ENCODE data around the gene TMEM147.

TMEM147 gene

GRCh38 chr19:35519291-35519690 is 26.1 kb upstream of the TMEM147 start:
- no peak overlapping the region for H3K27ac ChIP-seq (ENCODE audit: low read depth, low read length)
- WGBS (ENCODE audit: extremely low coverage, insufficient coverage, insufficient read length): no CpG with 5 or more reads among the region's 7 CpGs
- no peak overlapping the region for H3K23ac ChIP-seq (ENCODE audit: low read length)

DNA sequence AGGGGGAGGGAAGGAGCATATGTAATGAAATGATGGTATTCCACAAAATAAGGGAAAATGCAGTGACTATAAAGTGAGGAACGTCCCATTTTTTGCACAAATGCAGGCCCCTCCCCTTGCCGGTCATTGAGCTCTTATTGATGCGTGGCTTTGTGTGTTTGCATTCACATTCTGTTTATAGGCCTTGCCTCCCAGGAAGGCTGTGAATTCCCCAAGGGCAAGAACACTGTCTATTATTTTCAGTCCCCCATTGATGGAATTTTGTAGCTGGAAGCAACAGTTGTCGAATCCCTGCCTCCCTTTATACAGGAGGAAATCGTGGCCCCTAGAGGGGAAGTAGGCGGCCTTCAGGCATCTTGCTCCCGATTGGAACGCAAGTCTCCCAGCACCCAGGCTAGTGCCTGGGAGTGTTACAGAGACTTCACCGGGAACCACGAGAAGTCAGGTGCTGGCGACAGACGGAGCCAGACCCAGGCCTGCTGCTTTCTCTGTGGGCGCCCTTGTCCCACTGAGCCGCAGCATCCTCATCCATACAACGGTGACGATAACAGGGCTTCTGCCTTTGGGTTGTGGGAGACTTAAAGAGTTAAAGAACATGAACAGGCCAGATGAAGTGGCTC is 24.2 kb upstream of the TMEM147 start:
- H4K8ac ChIP-seq (ENCODE audit: low read depth, low read length): no peak overlapping the region
- H3K4me1 ChIP-seq (ENCODE audit: control insufficient read depth in 1 of 2, insufficient read depth in 2 of 2, low read length in 2 of 2): no peaks in the 10 kb centered on the region
- no CpG with 5 or more reads among the region's 16 CpGs for WGBS (ENCODE audit: extremely low coverage, insufficient coverage, insufficient read length)
- no peak overlapping the region for H2BK12ac ChIP-seq (ENCODE audit: low read length)
- H3K79me1 ChIP-seq (ENCODE audit: low read length): no peaks in the 10 kb centered on the region
- no peaks in the 10 kb centered on the region for H3K27me3 ChIP-seq (ENCODE audit: insufficient read depth, low read length)
- H2BK5ac ChIP-seq (ENCODE audit: low read depth, low read length, poor library complexity): no peak overlapping the region
- H3K9me3 ChIP-seq (ENCODE audit: insufficient read depth, low read depth, low read length): no peaks in the 10 kb centered on the region
- H3K79me2 ChIP-seq (ENCODE audit: control insufficient read depth, insufficient read depth, low read length, poor library complexity): no peaks in the 10 kb centered on the region
- H2BK120ac ChIP-seq (ENCODE audit: insufficient read depth, low read length, poor library complexity): no peak overlapping the region
- no peak overlapping the region for H3K4me3 ChIP-seq (ENCODE audit: low read depth, low read length)
- no peak overlapping the region for H2AK5ac ChIP-seq (ENCODE audit: low read length)
- no peak overlapping the region for H3K18ac ChIP-seq (ENCODE audit: low read length)
- H3K36me3 ChIP-seq (ENCODE audit: control insufficient read depth in 1 of 2, insufficient read depth in 2 of 2, low read length in 2 of 2): no peaks in the 10 kb centered on the region
- no peak overlapping the region for H3K4ac ChIP-seq (ENCODE audit: low read depth, low read length)
- H3K4me2 ChIP-seq (ENCODE audit: low read length): no peak overlapping the region
- no peak overlapping the region for H3K23ac ChIP-seq (ENCODE audit: low read length)
- DNase-seq: no peak
- no peak overlapping the region for H4K12ac ChIP-seq (ENCODE audit: low read depth, low read length)
- H4K91ac ChIP-seq (ENCODE audit: low read depth, low read length): no peak overlapping the region
- H2AFZ ChIP-seq (ENCODE audit: insufficient read depth, low read length, poor library complexity): no peak overlapping the region
- H3K27ac ChIP-seq (ENCODE audit: low read depth, low read length): no peak overlapping the region
- H3K14ac ChIP-seq (ENCODE audit: low read length): no peak overlapping the region
- no peak overlapping the region for H3K9ac ChIP-seq (ENCODE audit: low read length)

More at GRCh38 chr19:35519291-35519690, 26.1 kb upstream of the TMEM147 start:
- Histone ChIP-seq H2BK5ac (ENCODE audit: low read depth, low read length, poor library complexity) (no peak overlapping the region), H3K79me2 (ENCODE audit: control insufficient read depth, insufficient read depth, low read length, poor library complexity) (no peaks in the 10 kb centered on the region), H4K91ac (ENCODE audit: low read depth, low read length) (no peak overlapping the region), H3K9me3 (ENCODE audit: insufficient read depth, low read depth, low read length) (no peaks in the 10 kb centered on the region), H3K36me3 (ENCODE audit: control insufficient read depth in 1 of 2, insufficient read depth in 2 of 2, low read length in 2 of 2) (no peaks in the 10 kb centered on the region), H4K12ac (ENCODE audit: low read depth, low read length) (no peak overlapping the region), H2AFZ (ENCODE audit: insufficient read depth, low read length, poor library complexity) (no peak overlapping the region), H3K4ac (ENCODE audit: low read depth, low read length) (no peak overlapping the region), H3K4me2 (ENCODE audit: low read length) (no peak overlapping the region), H3K14ac (ENCODE audit: low read length) (no peak overlapping the region), H3K27me3 (ENCODE audit: insufficient read depth, low read length) (no peaks in the 10 kb centered on the region), H2BK120ac (ENCODE audit: insufficient read depth, low read length, poor library complexity) (no peak overlapping the region), H4K8ac (ENCODE audit: low read depth, low read length) (no peak overlapping the region), H3K18ac (ENCODE audit: low read length) (no peak overlapping the region), H3K4me3 (ENCODE audit: low read depth, low read length) (no peak overlapping the region), H3K9ac (ENCODE audit: low read length) (no peak overlapping the region), H2BK12ac (ENCODE audit: low read length) (no peak overlapping the region), H2AK5ac (ENCODE audit: low read length) (no peak overlapping the region), H3K79me1 (ENCODE audit: low read length) (no peaks in the 10 kb centered on the region), H3K4me1 (ENCODE audit: control insufficient read depth in 1 of 2, insufficient read depth in 2 of 2, low read length in 2 of 2) (no peaks in the 10 kb centered on the region)
- DNase-seq: no peak

DNA sequence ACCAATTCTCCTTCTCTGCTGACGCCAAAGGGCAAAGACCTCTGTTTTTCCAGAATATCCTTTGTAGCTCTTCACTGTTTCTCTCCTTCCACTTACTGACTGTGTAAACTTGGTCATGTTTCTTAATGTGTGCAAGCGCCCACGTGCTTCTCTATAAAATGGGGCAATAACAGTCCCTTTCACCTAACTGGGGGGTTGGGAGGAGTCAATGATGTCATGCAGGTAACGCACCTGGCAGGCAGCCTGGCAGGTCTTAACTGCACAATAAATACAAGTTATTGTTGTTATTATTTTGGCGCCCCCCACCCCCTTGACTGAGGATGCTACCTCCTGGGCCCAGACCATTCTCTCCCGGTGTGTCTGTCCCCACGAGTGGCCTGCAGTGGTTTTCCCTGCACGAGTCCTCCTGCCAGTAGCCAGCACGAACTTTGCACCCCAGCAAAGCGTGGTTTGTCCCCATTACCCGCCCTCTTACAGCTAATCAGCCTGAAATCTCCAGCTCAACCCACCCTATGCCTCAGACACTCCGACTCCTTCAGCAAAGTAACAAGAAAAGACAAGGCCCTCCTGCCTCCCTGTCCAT is 22.6 kb upstream of the TMEM147 start:
- H4K91ac ChIP-seq (ENCODE audit: low read depth, low read length): no peak overlapping the region
- no peaks in the 10 kb centered on the region for H3K79me1 ChIP-seq (ENCODE audit: low read length)
- H2AFZ ChIP-seq (ENCODE audit: insufficient read depth, low read length, poor library complexity): no peak overlapping the region
- H2BK120ac ChIP-seq (ENCODE audit: insufficient read depth, low read length, poor library complexity): no peak overlapping the region
- H3K4me2 ChIP-seq (ENCODE audit: low read length): no peak overlapping the region
- H3K4me3 ChIP-seq (ENCODE audit: low read depth, low read length): no peak overlapping the region
- H2BK5ac ChIP-seq (ENCODE audit: low read depth, low read length, poor library complexity): no peak overlapping the region
- no peak overlapping the region for H3K27ac ChIP-seq (ENCODE audit: low read depth, low read length)
- H3K9me3 ChIP-seq (ENCODE audit: insufficient read depth, low read depth, low read length): no peaks in the 10 kb centered on the region
- no peak overlapping the region for H2AK5ac ChIP-seq (ENCODE audit: low read length)
- no peak overlapping the region for H2BK12ac ChIP-seq (ENCODE audit: low read length)
- no peak for DNase-seq
- WGBS (ENCODE audit: extremely low coverage, insufficient coverage, insufficient read length): no CpG with 5 or more reads among the region's 12 CpGs
- H3K14ac ChIP-seq (ENCODE audit: low read length): no peak overlapping the region
- no peak overlapping the region for H3K18ac ChIP-seq (ENCODE audit: low read length)
- no peak overlapping the region for H4K8ac ChIP-seq (ENCODE audit: low read depth, low read length)
- H3K79me2 ChIP-seq (ENCODE audit: control insufficient read depth, insufficient read depth, low read length, poor library complexity): no peaks in the 10 kb centered on the region
- H4K12ac ChIP-seq (ENCODE audit: low read depth, low read length): no peak overlapping the region
- H3K9ac ChIP-seq (ENCODE audit: low read length): no peak overlapping the region
- no peaks in the 10 kb centered on the region for H3K4me1 ChIP-seq (ENCODE audit: control insufficient read depth in 1 of 2, insufficient read depth in 2 of 2, low read length in 2 of 2)
- no peak overlapping the region for H3K4ac ChIP-seq (ENCODE audit: low read depth, low read length)
- H3K27me3 ChIP-seq (ENCODE audit: insufficient read depth, low read length): no peaks in the 10 kb centered on the region
- H3K36me3 ChIP-seq (ENCODE audit: control insufficient read depth in 1 of 2, insufficient read depth in 2 of 2, low read length in 2 of 2): no peaks in the 10 kb centered on the region
- H3K23ac ChIP-seq (ENCODE audit: low read length): no peak overlapping the region

DNA sequence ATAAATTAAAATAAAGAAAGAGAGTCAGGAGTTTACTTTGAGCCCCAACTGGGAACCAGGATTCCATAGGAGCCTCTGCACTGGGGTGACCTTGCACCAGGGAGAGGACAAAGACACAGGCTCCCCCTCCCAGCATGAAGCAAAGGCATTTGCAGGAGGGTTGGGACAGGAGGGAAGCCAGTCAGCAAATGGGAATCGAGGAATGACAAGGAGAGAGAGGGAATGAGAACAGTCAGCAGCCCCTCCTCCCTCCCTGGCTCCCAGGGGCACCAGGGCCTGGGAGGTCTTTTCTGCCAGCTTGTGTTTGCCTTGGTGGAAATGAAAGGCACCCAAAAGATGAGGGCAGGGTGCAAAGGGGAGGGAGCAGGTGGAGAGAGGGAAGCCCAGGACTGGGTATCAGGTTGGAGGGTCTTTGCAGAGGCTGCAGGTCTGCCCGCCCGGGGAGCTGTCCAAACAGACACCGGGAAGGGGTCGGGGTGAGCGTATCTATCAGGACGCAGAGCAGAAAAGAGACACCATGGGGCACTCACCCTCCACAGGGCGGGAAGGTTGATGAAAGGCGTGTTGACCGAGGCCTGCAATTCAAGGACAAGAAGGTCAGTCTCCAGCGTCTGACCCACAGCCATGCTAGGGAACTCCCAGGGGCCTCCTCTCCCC is 21.1 kb upstream of the TMEM147 start:
- no peak for DNase-seq
- no peak overlapping the region for H2BK12ac ChIP-seq (ENCODE audit: low read length)
- H3K18ac ChIP-seq (ENCODE audit: low read length): no peak overlapping the region
- H4K8ac ChIP-seq (ENCODE audit: low read depth, low read length): no peak overlapping the region
- no peaks in the 10 kb centered on the region for H3K36me3 ChIP-seq (ENCODE audit: control insufficient read depth in 1 of 2, insufficient read depth in 2 of 2, low read length in 2 of 2)
- H2BK5ac ChIP-seq (ENCODE audit: low read depth, low read length, poor library complexity): no peak overlapping the region
- WGBS (ENCODE audit: extremely low coverage, insufficient coverage, insufficient read length): no CpG with 5 or more reads among the region's 11 CpGs
- H4K91ac ChIP-seq (ENCODE audit: low read depth, low read length): no peak overlapping the region
- H3K4ac ChIP-seq (ENCODE audit: low read depth, low read length): no peak overlapping the region
- peaks cover 2% of the 10 kb centered on the region for H3K9me3 ChIP-seq (ENCODE audit: insufficient read depth, low read depth, low read length)
- H3K27me3 ChIP-seq (ENCODE audit: insufficient read depth, low read length): no peaks in the 10 kb centered on the region
- H3K4me2 ChIP-seq (ENCODE audit: low read length): no peak overlapping the region
- H4K12ac ChIP-seq (ENCODE audit: low read depth, low read length): no peak overlapping the region
- H3K23ac ChIP-seq (ENCODE audit: low read length): no peak overlapping the region
- H3K27ac ChIP-seq (ENCODE audit: low read depth, low read length): no peak overlapping the region
- H3K14ac ChIP-seq (ENCODE audit: low read length): no peak overlapping the region
- no peak overlapping the region for H3K9ac ChIP-seq (ENCODE audit: low read length)
- H3K79me2 ChIP-seq (ENCODE audit: control insufficient read depth, insufficient read depth, low read length, poor library complexity): no peaks in the 10 kb centered on the region
- no peaks in the 10 kb centered on the region for H3K4me1 ChIP-seq (ENCODE audit: control insufficient read depth in 1 of 2, insufficient read depth in 2 of 2, low read length in 2 of 2)
- no peak overlapping the region for H2BK120ac ChIP-seq (ENCODE audit: insufficient read depth, low read length, poor library complexity)
- H3K4me3 ChIP-seq (ENCODE audit: low read depth, low read length): no peak overlapping the region
- H2AFZ ChIP-seq (ENCODE audit: insufficient read depth, low read length, poor library complexity): no peak overlapping the region
- no peak overlapping the region for H2AK5ac ChIP-seq (ENCODE audit: low read length)
- H3K79me1 ChIP-seq (ENCODE audit: low read length): no peaks in the 10 kb centered on the region
